NT2/D1 (cell line): ENCODE results near the gene NUCB1.
"Not testable (repeated sequence)": the region's sequence is repeated elsewhere in the genome, so short reads cannot be mapped to it uniquely, and the experiment has no call there.

Experiments used
- DNase-seq: peaks from one replicate; pipeline ENCODE4 v3.0.0-alpha.2; 2011; ENCODE audit warnings: low read depth, low spot score
- H3K27me3 ChIP-seq: 2 replicates; pipeline ENCODE4 v1.6.0; 2011; ENCODE audit warnings: mild to moderate bottlenecking; ENCODE audit not compliant: insufficient read length, insufficient read depth
- H3K36me3 ChIP-seq: 2 replicates; pipeline ENCODE4 v1.6.1; 2011; ENCODE audit warnings: mild to moderate bottlenecking, low read length, mixed read lengths; ENCODE audit not compliant: insufficient read depth, insufficient read length
- H3K4me1 ChIP-seq: 2 replicates; pipeline ENCODE4 v1.5.1; 2011; ENCODE audit not compliant: insufficient read depth, insufficient read length
- H3K4me3 ChIP-seq: 2 replicates; pipeline ENCODE4 v1.5.1; 2011; ENCODE audit warnings: low read depth; ENCODE audit not compliant: insufficient read length
- H3K9ac ChIP-seq: 2 replicates; pipeline ENCODE4 v1.6.0; 2011; ENCODE audit warnings: low read depth; ENCODE audit not compliant: insufficient read length
- H3K9me3 ChIP-seq: 2 replicates; pipeline ENCODE4 v1.5.1; 2011; ENCODE audit warnings: mild to moderate bottlenecking, low read length; ENCODE audit not compliant: insufficient read depth
- SUZ12 ChIP-seq: IDR thresholded peaks from 2 replicates; pipeline ENCODE4 v1.6.1; 2011; ENCODE audit not compliant: insufficient read length, insufficient read depth; ENCODE audit errors: extremely low read depth
- YY1 ChIP-seq: IDR thresholded peaks from 2 replicates; pipeline ENCODE4 v1.6.1; 2011; ENCODE audit not compliant: insufficient read length, insufficient read depth
- ZNF274 ChIP-seq: IDR thresholded peaks from 2 replicates; pipeline ENCODE4 v1.6.1; 2011; ENCODE audit warnings: mild to moderate bottlenecking, low read depth, low read length

The NUCB1 gene

DNA sequence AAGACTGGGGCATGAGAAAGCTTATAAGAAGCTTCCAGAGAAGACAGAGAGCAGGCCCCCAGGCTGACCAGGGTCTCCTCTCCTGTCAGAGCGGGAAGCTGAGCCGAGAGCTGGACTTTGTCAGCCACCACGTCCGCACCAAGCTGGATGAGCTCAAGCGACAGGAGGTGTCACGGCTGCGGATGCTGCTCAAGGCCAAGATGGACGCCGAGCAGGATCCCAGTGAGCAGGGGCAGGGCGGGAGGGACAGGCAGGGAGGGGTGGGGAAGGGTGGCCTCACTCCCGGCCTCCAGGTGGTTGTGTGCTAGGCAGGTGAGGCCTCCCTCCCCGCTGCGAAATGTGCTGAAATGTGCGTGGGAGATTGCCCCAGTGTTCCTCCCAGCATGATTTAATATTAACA, 5.6 kb downstream of the NUCB1 start:
- H3K4me3 ChIP-seq: no peak overlapping the region
- no peak for TF ChIP-seq SUZ12
- no peak for TF ChIP-seq YY1
- TF ChIP-seq ZNF274: no peak
- peaks cover 35% of the 10 kb centered on the region for H3K36me3 ChIP-seq
- no peaks in the 10 kb centered on the region for H3K4me1 ChIP-seq
- no peak overlapping the region for H3K9ac ChIP-seq
- no peaks in the 10 kb centered on the region for H3K9me3 ChIP-seq
- DNase-seq: no peak
- no peaks in the 10 kb centered on the region for H3K27me3 ChIP-seq

DNA sequence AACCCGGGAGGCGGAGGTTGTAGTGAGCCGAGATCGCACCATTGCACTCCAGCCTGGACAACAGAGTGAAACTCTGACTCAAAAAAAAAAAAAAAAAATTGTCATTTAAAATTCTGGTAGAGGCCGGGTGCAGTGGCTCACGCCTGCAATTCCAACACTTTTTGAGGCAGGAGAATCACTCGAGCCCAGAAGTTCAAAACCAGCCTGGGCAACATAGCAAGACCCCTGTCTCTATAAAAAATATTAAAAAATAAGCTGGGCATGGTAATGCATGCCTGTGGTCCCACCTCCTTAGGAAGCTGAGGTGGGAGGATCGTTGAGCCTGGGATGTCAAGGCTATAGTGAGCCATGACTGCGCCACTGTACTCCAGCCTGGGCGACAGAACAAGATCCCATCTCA, 6.2 kb downstream of the NUCB1 start:
- Histone ChIP-seq H3K4me3 (no peak overlapping the region), H3K9me3 (no peaks in the 10 kb centered on the region), H3K4me1 (no peaks in the 10 kb centered on the region), H3K9ac (no peak overlapping the region), H3K27me3 (no peaks in the 10 kb centered on the region), H3K36me3 (peaks cover 41% of the 10 kb centered on the region)
- no peak for DNase-seq
- TF ChIP-seq YY1: no peak
- TF ChIP-seq SUZ12: no peak
- TF ChIP-seq ZNF274: no peak

DNA sequence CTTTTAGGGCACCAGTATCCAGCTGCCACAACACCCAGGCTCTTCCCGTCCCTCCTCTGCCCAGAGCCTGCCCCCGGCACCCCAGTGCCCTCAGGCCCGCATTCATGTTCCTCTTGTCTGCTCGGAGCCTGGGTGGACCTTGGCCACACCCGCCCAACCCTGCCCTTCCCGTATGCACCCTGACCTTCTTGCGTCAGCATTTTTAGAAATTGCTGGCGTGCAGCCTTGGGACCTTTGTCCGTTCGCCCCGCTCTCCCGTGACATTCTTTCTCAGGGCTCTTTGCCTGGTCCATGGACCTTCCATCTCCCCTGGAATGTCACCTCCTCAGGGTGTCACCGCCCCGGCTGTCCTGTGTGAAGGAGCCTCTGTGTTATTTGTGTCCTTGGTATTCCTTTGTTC, 7.6 kb downstream of the NUCB1 start:
- no peak for DNase-seq
- Histone ChIP-seq H3K36me3 (peaks cover 44% of the 10 kb centered on the region), H3K27me3 (no peaks in the 10 kb centered on the region), H3K9ac (no peak overlapping the region), H3K4me1 (no peaks in the 10 kb centered on the region), H3K4me3 (no peak overlapping the region), H3K9me3 (no peaks in the 10 kb centered on the region)
- no peak for TF ChIP-seq SUZ12
- TF ChIP-seq ZNF274: no peak
- no peak for TF ChIP-seq YY1

DNA sequence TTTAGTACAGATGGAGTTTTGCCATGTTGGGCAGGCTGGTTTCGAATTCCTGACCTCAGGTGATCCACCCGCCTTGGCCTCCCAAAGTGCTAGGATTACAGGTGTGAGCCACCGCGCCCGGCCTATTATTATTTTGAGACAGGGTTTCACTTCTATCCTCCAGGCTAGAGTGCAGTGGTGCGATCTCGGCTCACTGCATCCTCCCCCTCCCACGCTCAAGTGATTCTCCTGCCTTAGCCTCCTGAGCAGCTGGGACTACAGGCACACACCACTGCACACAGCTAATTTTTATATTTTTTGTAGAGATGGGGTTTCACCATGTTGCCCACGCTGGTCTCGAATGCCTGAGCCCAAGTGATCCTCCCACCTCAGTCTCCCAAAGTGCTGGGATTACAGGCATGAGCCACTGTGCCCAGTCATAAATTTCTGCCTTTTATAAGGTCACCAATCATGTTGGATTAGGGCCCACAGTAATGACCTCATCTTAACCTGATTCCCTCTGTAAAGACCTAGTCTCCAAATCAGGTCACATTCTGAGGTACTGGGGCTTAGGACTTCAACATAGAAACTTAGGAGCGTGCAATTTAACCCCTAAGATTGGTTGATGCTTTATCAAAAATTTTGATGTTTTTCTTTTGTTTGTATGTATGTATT, 9.4 kb downstream of the NUCB1 start:
- not testable (repeated sequence) for H3K9me3 ChIP-seq, H3K4me3 ChIP-seq, H3K9ac ChIP-seq, H3K4me1 ChIP-seq, DNase-seq, H3K27me3 ChIP-seq
- peaks cover 51% of the 10 kb centered on the region for H3K36me3 ChIP-seq

DNA sequence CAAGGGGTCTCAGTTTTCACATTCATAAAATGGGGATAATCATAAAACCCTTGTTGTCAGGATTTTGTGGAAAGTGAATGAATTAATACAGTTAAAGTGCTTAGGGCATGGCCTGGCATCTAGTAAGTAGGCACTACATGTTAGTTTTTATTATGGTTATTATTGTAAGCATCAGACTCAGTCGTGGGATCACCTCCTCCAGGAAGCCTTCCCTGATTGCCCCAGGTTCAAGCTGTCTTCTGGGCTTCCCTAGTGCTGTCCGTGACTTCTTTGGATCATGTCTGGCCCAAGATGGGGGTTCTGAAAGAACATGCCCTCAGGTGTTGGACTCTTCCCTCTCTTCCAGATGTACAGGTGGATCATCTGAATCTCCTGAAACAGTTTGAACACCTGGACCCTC, 10.7 kb downstream of the NUCB1 start:
- Histone ChIP-seq H3K4me1 (no peaks in the 10 kb centered on the region), H3K9me3 (no peaks in the 10 kb centered on the region), H3K36me3 (peaks cover 44% of the 10 kb centered on the region), H3K9ac (no peak overlapping the region), H3K4me3 (no peak overlapping the region), H3K27me3 (no peaks in the 10 kb centered on the region)
- no peak for TF ChIP-seq ZNF274
- no peak for TF ChIP-seq YY1
- TF ChIP-seq SUZ12: no peak
- DNase-seq: no peak

DNA sequence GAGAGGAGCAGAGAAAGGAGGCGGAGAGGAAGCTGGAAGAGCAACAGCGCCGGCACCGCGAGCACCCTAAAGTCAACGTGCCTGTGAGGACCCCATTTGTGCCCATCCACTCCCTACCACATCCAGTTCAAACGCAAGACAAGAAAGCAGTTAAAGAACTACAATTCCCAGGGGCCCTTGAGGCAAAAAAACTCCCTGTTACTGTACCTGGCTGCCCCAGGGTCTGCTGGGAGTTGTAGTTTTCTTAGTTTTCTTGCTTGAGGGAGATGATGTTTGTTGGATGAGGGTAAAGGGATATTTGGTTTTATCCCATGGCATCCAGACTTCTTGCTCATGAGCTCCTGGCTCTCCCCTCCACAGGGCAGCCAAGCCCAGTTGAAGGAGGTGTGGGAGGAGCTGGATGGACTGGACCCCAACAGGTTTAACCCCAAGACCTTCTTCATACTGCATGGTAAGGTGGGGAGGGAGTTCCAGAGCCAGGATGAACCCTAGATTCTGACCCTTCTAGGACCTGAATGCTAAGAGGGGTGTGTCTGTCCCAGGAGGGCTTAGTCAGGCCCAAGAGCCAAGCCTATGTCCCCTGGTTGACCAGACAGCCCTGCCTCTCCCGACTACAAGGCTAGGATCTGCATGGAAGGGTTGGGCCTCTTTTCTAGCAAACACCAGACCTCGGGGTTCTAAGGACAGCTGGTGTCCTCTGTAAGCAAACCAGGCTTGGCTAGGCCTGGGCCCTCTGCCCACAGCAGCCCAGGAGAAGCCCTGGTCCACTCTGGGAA, 13.2 kb downstream of the NUCB1 start:
- Histone ChIP-seq H3K9me3 (no peaks in the 10 kb centered on the region), H3K9ac (no peak overlapping the region), H3K27me3 (no peaks in the 10 kb centered on the region), H3K4me3 (no peak overlapping the region), H3K4me1 (no peaks in the 10 kb centered on the region), H3K36me3 (peaks cover 47% of the 10 kb centered on the region)
- DNase-seq: no peak
- TF ChIP-seq YY1: no peak
- no peak for TF ChIP-seq SUZ12
- no peak for TF ChIP-seq ZNF274

DNA sequence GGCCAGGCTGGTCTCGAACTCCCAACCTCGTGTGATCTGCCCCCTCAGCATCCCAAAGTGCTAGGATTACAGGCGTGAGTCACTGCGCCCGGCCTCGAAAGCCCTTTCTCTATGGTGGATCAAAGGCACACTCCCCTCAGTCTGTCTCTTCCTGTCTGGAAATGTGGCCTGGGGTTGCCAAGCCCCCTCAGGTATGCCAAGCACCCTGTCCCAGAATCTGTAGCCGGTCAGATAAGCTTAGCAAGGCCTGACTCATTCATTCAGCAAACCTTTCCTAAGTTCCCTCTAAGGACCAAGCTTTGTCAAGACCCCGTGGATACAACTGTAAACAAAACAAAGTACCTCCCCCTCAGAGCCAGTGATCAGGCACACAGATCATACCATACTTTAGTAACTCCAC, 14.1 kb downstream of the NUCB1 start:
- no peak overlapping the region for H3K4me3 ChIP-seq
- TF ChIP-seq YY1 (no peak), ZNF274 (no peak), SUZ12 (no peak)
- no peaks in the 10 kb centered on the region for H3K4me1 ChIP-seq
- H3K36me3 ChIP-seq: peaks cover 49% of the 10 kb centered on the region
- no peak overlapping the region for H3K9ac ChIP-seq
- H3K9me3 ChIP-seq: no peaks in the 10 kb centered on the region
- no peaks in the 10 kb centered on the region for H3K27me3 ChIP-seq
- no peak for DNase-seq

DNA sequence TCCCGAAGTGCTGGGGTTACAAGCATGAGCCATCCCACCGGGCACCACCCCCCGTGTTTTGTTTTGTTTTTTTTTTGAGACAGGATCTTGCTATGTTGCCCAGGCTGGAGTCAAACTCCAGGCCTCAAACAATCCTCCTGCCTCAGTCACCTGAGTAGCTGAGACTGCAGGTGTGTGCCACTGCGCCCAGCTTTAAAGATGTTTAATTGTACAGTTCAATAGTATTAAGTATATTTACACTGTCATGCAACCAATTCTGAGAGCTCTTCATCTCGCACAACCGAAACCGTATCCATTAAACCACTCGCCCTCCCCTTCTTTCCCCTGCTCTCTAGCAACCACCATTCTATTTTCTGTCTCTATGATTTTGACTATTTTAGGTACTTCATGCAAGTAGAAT, 15.6 kb downstream of the NUCB1 start:
- Histone ChIP-seq H3K27me3 (no peaks in the 10 kb centered on the region), H3K36me3 (peaks cover 48% of the 10 kb centered on the region), H3K9ac (no peak overlapping the region), H3K4me1 (no peaks in the 10 kb centered on the region), H3K4me3 (no peak overlapping the region), H3K9me3 (no peaks in the 10 kb centered on the region)
- TF ChIP-seq YY1 (no peak), SUZ12 (no peak), ZNF274 (no peak)
- no peak for DNase-seq
